CD14-positive monocyte (primary cell): ENCODE measurements around the gene DOC2A. TPM values are rescaled to one million over a fixed set of nuclear protein-coding genes. Genes with fewer than 3 reads are reported as not detected.

Experiments used
- DNase-seq, 3 donors: peaks; one replicate each; pipeline ENCODE4 v3.0.0-alpha.2; 2011 to 2022
- H2AFZ ChIP-seq: 2 replicates; pipeline ENCODE4 v1.6.0; 2012; ENCODE audit warnings: mild to moderate bottlenecking, low read depth, low read length, inconsistent platforms; ENCODE audit not compliant: insufficient read depth, poor library complexity, severe bottlenecking
- H3K27ac ChIP-seq, 2 donors: 1 replicate in 1 of 2; 2 replicates in 1 of 2; pipeline ENCODE4 v1.5.1; 2012 to 2013; ENCODE audit warnings: low read length in 2 of 2, control low read depth in 1 of 2, inconsistent platforms in 1 of 2, low read depth in 1 of 2, mild to moderate bottlenecking in 1 of 2
- H3K27me3 ChIP-seq, 2 donors: one replicate each; pipeline versions ENCODE4 v1.6.0 to v1.6.1; 2011 to 2013; ENCODE audit warnings: low read length in 2 of 2; ENCODE audit not compliant: control insufficient read depth in 2 of 2, insufficient read depth in 2 of 2
- H3K36me3 ChIP-seq, 2 donors: replicated peaks in 1 of 2; 1 replicate in 1 of 2; 2 replicates in 1 of 2; pipeline versions ENCODE4 v1.5.1 to v1.6.1; 2012 to 2013; ENCODE audit warnings: low read length in 2 of 2, control low read depth in 1 of 2, inconsistent platforms in 1 of 2, mild to moderate bottlenecking in 1 of 2; ENCODE audit not compliant: insufficient read depth in 2 of 2, control insufficient read depth in 1 of 2
- H3K4me1 ChIP-seq, 2 donors: 1 replicate in 1 of 2; 2 replicates in 1 of 2; pipeline versions ENCODE4 v1.5.1 to v1.6.1; 2012 to 2013; ENCODE audit warnings: low read length in 2 of 2, control low read depth in 1 of 2, inconsistent platforms in 1 of 2, mild to moderate bottlenecking in 1 of 2, moderate library complexity in 1 of 2; ENCODE audit not compliant: insufficient read depth in 2 of 2, control insufficient read depth in 1 of 2
- H3K4me2 ChIP-seq: replicated peaks from 2 replicates; pipeline ENCODE3; 2012; ENCODE audit warnings: low read length, moderate library complexity, mild to moderate bottlenecking; ENCODE audit not compliant: poor library complexity, severe bottlenecking; ENCODE audit errors: extremely low read depth
- H3K4me3 ChIP-seq, 3 experiments: fragments of 200-600 bp in 1 of 3; sonication (generic) in 1 of 3; replicated peaks in 1 of 3; 1 replicate in 2 of 3; 2 replicates in 1 of 3; pipeline ENCODE4 v1.5.1; 2011 to 2013; ENCODE audit warnings: low read length in 3 of 3, mild to moderate bottlenecking in 3 of 3, control low read depth in 2 of 3, low read depth in 2 of 3, inconsistent platforms in 1 of 3, moderate library complexity in 1 of 3
- H3K79me2 ChIP-seq: 2 replicates; pipeline ENCODE4 v1.6.0; 2012; ENCODE audit warnings: mild to moderate bottlenecking, control low read depth, inconsistent platforms, low read length, moderate library complexity; ENCODE audit not compliant: insufficient read depth
- H3K9ac ChIP-seq: 2 replicates; pipeline ENCODE4 v1.6.0; 2017; ENCODE audit warnings: low read length, mild to moderate bottlenecking; ENCODE audit not compliant: insufficient read depth, poor library complexity, severe bottlenecking
- H3K9me3 ChIP-seq, 2 donors: replicated peaks in 1 of 2; 1 replicate in 1 of 2; 2 replicates in 1 of 2; pipeline versions ENCODE4 v1.5.1 to v1.6.1; 2012 to 2013; ENCODE audit warnings: low read length in 2 of 2, control low read depth in 1 of 2; ENCODE audit not compliant: control insufficient read depth in 1 of 2, insufficient read depth in 1 of 2
- H4K20me1 ChIP-seq: 2 replicates; pipeline ENCODE4 v1.6.0; 2012; ENCODE audit warnings: mild to moderate bottlenecking, low read length, control low read depth, moderate library complexity; ENCODE audit not compliant: insufficient read depth
- H3K27ac Mint-ChIP-seq, 7 donors: one replicate each; pipeline ENCODE4 v1.8.0; 2020; ENCODE audit warnings: mild to moderate bottlenecking in 7 of 7, mixed read lengths in 7 of 7, moderate library complexity in 6 of 7, inconsistent platforms in 2 of 7
- H3K27me3 Mint-ChIP-seq, 3 donors: one replicate each; pipeline ENCODE4 v1.8.0; 2021 to 2022; ENCODE audit warnings: low read depth in 3 of 3, mild to moderate bottlenecking in 3 of 3, mixed read lengths in 3 of 3, moderate library complexity in 3 of 3, inconsistent platforms in 1 of 3
- H3K36me3 Mint-ChIP-seq, 2 donors: one replicate each; pipeline ENCODE4 v1.8.0; 2020; ENCODE audit warnings: mixed read lengths in 2 of 2, inconsistent platforms in 1 of 2, mild to moderate bottlenecking in 1 of 2
- H3K4me1 Mint-ChIP-seq: one replicate; pipeline ENCODE4 v1.8.0; 2020; ENCODE audit warnings: mild to moderate bottlenecking, mixed read lengths
- H3K4me3 Mint-ChIP-seq, 2 donors: one replicate each; pipeline ENCODE4 v1.8.0; 2020; ENCODE audit warnings: mild to moderate bottlenecking in 2 of 2, mixed read lengths in 2 of 2, moderate library complexity in 1 of 2
- H3K9me3 Mint-ChIP-seq, 7 donors: one replicate each; pipeline ENCODE4 v1.8.0; 2020 to 2022; ENCODE audit warnings: mixed read lengths in 7 of 7, mild to moderate bottlenecking in 6 of 7, moderate library complexity in 6 of 7, inconsistent platforms in 2 of 7
- CTCF ChIP-seq: fragments of 200-600 bp; IDR thresholded peaks from one replicate; pipeline ENCODE4 v1.8.0; 2022; ENCODE audit warnings: antibody characterized with exemption, mild to moderate bottlenecking
- WGBS: methylation state at CpG from one replicate; pipeline ENCODE4 v1.1.5; 2013; ENCODE audit warnings: missing lambda C conversion rate; ENCODE audit not compliant: insufficient coverage; 5-methylcytosine and 5-hydroxymethylcytosine counted together
- intact Hi-C, 2 donors: fragments of 100-400 bp; cut with micrococcal nuclease; formaldehyde crosslinking; loops; one replicate each; pipeline versions ENCODE4 v1.15.0 to v1.15.1; 2023
- polyA plus RNA-seq, 3 donors: library from polyadenylated mRNA; depleted of rRNA in 1 of 3; unstranded in 2 of 3; stranded (reverse) in 1 of 3; fragments of 300-500 nt in 2 of 3; fragments of >200 nt in 1 of 3; fragmentation: Illumina TruSeq in 2 of 3; gene quantifications; 1 replicate in 2 of 3; 2 replicates in 1 of 3; pipeline ENCODE4 v1.2.3, GENCODE V29; 2012 to 2021

The DOC2A gene
- polyA plus RNA-seq, 3 donors = 0.23 to 3.7 (median 0.66) TPM

- Histone ChIP-seq H3K4me3 (no peak overlapping the region), H3K36me3 (peaks cover 98 to 100% of the 10 kb centered on the region in 2 donors), H3K4me2 (no peak overlapping the region), H3K27ac (no peak overlapping the region), H4K20me1 (peaks cover 17% of the 10 kb centered on the region), H3K79me2 (no peaks in the 10 kb centered on the region), H3K27me3 (no peaks in the 10 kb centered on the region), H3K4me1 (no peaks in the 10 kb centered on the region), H3K9me3 (no peaks in the 10 kb centered on the region), H2AFZ (no peak overlapping the region), H3K9ac (no peak overlapping the region)
- Mint-ChIP-seq H3K9me3 (peaks cover 0 to 2% (median 0%) of the 10 kb centered on the region in 7 donors), H3K4me1 (no peaks in the 10 kb centered on the region), H3K4me3 (no peak overlapping the region), H3K27ac (peak overlapping the region in 1 of 7 donors; percentile 33), H3K27me3 (peaks cover 0 to 2% (median 0%) of the 10 kb centered on the region in 3 donors), H3K36me3 (peaks cover 81 to 91% of the 10 kb centered on the region in 2 donors)
- no peak for TF ChIP-seq CTCF
- intact Hi-C loops = no loop called here
- 97% methylated on average over 16 of the region's 20 CpGs for WGBS
- no peak for DNase-seq
Observed at GRCh38 chr16:29986231-29986630, 24.6 kb downstream of the DOC2A start.

GRCh38 chr16:29985271-29985811, 25.5 kb downstream of the DOC2A start:
- DNase-seq = no peak
- 97% methylated on average over 28 of the region's 28 CpGs for WGBS
- H4K20me1 ChIP-seq = peaks cover 17% of the 10 kb centered on the region
- H3K9ac ChIP-seq = no peak overlapping the region
- H3K9me3 ChIP-seq = no peaks in the 10 kb centered on the region
- H3K36me3 ChIP-seq = peaks cover 98 to 100% of the 10 kb centered on the region in 2 donors
- no peak overlapping the region for H3K4me2 ChIP-seq
- no peaks in the 10 kb centered on the region for H3K27me3 ChIP-seq
- intact Hi-C loops = no loop called here
- Mint-ChIP-seq H3K36me3 (peaks cover 85 to 94% of the 10 kb centered on the region in 2 donors), H3K4me3 (no peak overlapping the region), H3K27me3 (peaks cover 0 to 2% (median 0%) of the 10 kb centered on the region in 3 donors), H3K27ac (peak overlapping the region in 1 of 7 donors; percentile 69), H3K4me1 (no peaks in the 10 kb centered on the region), H3K9me3 (peaks cover 0 to 2% (median 0%) of the 10 kb centered on the region in 7 donors)
- H3K4me3 ChIP-seq = no peak overlapping the region
- no peaks in the 10 kb centered on the region for H3K4me1 ChIP-seq
- no peak overlapping the region for H3K27ac ChIP-seq
- H2AFZ ChIP-seq = no peak overlapping the region
- no peaks in the 10 kb centered on the region for H3K79me2 ChIP-seq
- no peak for TF ChIP-seq CTCF
